ENCODE results near the gene AGAP6. TPM values are rescaled to one million over a fixed set of nuclear protein-coding genes. Genes with fewer than 3 reads are reported as not detected.

AGAP6 gene
- 2.9 and 3.0 TPM in 2 replicates for total RNA-seq

GRCh38 chr10:49988376-49988775 is at the start of gene AGAP6:
Gene AGAP6 (plus strand): TSS chr10:49988406. CDS start chr10:49988716, 310 bp downstream.

DNA sequence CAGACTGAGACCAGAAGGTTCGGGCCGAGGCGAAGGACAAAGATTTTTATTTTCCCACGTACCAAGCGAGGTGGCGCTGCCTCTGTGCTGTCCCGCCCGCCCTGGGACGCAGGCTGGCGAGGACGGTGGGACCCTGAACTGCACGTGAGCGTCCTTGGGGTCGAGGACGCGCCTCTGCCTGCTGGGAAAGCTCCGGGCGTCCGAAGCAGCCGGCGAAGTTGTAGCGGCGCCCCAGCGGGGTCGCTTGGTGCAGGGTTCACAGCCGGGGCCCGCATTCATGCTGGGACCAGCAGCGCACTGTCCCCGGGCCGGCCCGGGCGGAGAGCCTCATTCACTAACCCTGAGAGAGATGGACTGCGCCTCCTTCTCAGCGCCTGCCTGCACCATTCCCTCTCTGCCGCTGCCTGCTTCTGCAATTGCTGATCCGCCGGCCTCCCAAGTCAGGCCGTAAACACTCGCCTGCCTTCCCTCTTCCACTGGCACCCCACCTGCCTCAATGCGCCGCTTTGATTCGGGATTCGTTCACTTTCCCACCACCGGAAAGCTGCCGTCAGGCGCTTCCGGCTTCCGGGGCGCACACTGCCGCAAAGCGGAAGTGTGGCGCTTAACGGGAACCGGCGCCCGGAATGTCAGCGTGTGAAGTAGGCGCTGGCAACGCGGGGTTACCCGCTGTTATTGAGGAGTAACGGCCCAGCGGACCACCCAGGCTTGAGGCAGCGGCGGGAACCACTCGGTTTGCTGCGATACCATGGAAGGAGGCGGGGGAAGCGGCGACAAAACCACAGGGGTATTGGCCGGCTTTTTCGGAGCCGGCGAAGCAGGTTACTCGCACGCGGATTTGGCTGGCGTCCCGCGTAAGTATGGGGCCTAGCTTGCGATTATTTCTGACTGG is 46.5 kb upstream of the AGAP6 start, which contains the start of the genes PARG and TIMM23B:
Gene PARG, minus strand, starts transcription at position 581 of the 892 bp plus-strand sequence. Its CDS starts 302 bp downstream, at position 279.
Gene TIMM23B, plus strand, starts transcription at position 607 of the 892 bp plus-strand sequence. Its CDS starts 142 bp downstream, at position 749.

Other genes starting within 250 kb of the AGAP6 start
- gene OGDHL, start 226.1 kb upstream of the AGAP6 start, total RNA-seq: under 0.01 and 0.17 TPM in 2 replicates
- 14.9 and 15.6 TPM in 2 replicates for gene PARG, start 46.4 kb upstream of the AGAP6 start, total RNA-seq
- gene TIMM23B, start 46.4 kb upstream of the AGAP6 start, total RNA-seq: 9.7 and 11.8 TPM in 2 replicates
- gene WASHC2A, start 79.5 kb downstream of the AGAP6 start, total RNA-seq: 19.7 and 21.1 TPM in 2 replicates

All from bronchus fibroblast of lung (primary cell).